HG02885 (cell line): Measurements from ENCODE around the gene TMEM218.
A peak's percentile ranks its signal among the peaks of the same experiment; 100 is the strongest.
"Not testable (repeated sequence)": the region's sequence is repeated elsewhere in the genome, so short reads cannot be mapped to it uniquely, and the experiment has no call there.

ENCODE experiments used
- ATAC-seq: cut with Tn5 transposase; IDR thresholded peaks from one replicate; pipeline ENCODE4 v1.9.1; 2021; ENCODE audit warnings: mild to moderate bottlenecking; ENCODE audit not compliant: unreplicated experiment, poor library complexity

TMEM218 gene

GRCh38 chr11:125091247-125091876 is 20.1 kb downstream of the TMEM218 start:
- peak; percentile 44 for ATAC-seq

GRCh38 chr11:125090816-125091215 is 20.6 kb downstream of the TMEM218 start:
- peak; percentile 11 for ATAC-seq

GRCh38 chr11:125090151-125090550 is 21.3 kb downstream of the TMEM218 start:
- ATAC-seq: not testable (repeated sequence)

GRCh38 chr11:125089481-125089880 is 21.9 kb downstream of the TMEM218 start:
- not testable (repeated sequence) for ATAC-seq

- ATAC-seq: no peak
Observed at GRCh38 chr11:125088576-125089455, 22.6 kb downstream of the TMEM218 start.

GRCh38 chr11:125088123-125088522 is 23.3 kb downstream of the TMEM218 start:
- ATAC-seq: no peak

DNA sequence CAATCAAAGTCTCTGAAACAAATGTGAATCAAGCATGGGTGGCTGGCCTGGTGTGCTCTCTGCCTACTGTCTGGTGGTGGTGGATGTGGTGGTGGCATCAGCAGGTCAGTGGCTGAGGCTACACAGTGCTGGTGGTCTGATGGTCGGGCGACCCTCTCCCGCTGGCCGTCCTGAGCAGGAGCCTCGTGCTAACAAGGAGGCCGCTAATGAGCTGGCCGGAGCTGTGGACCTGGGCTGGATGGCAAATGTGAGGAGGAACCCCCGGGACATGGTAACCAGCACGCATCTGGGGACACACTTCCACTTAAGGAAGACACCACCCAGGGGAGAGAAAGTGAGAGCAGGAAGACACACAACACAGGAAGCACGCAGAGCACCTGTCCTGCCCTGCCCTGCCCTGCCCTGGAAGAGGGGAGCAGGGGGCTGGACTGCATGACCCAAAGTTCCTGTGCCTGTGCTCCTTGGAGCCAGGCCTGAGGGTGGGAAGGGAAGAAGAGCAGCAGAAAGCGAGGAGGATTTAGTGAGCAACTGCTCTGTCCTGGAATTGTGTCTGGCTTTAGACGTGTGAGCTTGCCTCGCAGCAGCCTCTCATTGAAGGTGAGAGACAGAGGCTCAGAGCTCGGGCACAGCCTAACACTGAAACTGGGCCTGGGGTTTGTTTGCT is 24.7 kb downstream of the TMEM218 start:
- no peak for ATAC-seq

DNA sequence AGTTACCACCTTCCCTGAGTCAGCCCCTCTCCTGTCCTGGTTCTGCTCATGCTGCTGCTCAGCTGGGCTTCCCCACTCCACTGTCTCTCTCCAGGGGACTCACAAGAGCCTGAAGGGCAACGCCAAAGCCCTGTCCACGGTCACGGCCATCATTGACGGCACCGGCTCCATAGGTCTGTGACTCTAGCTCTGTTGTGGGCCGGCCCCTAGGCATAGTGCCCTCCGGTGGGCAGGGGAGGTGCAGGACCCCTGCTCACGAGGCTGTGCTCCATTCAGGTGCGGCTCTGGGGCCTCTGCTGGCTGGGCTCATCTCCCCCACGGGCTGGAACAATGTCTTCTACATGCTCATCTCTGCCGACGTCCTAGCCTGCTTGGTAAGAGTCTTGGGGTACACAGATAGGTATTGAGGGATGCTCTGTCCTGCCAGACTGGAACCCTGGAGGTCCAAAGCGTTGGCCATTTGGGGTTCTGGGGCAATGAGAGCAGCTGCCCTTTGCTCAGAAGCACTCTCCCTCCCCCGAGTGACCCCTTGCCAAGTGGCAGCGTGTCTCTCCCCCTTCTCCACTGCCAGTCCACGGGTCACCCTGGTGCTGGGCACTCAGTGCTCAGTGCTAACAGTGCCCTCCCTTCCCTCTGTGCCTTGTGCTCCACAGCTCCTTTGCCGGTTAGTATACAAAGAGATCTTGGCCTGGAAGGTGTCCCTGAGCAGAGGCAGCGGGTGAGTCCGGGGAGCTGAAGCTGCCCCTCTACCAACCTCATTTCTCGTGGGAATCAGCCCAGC is 25.9 kb downstream of the TMEM218 start:
- ATAC-seq: no peak

DNA sequence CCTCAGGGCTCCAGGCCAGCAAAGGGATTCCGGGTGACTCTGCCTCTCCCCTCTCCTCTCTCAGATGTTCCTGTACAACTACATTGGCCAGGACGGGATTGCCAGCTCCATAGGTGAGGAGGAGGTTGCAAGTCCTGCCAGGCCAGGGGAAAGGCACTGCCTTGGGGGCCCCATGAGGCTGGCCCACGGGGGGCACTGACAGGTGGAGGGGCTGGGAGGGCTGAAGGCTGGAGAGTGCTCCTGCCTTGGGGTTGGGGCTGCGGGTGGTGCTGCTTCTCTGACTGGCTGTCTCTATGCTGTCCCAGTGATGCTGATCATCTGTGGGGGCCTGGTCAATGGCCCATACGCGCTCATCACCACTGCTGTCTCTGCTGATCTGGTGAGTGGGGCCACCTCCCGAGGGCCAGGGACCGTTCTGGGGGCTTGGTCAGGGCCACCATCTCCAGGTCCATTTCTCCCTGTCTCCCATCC is 26.6 kb downstream of the TMEM218 start:
- no peak for ATAC-seq

DNA sequence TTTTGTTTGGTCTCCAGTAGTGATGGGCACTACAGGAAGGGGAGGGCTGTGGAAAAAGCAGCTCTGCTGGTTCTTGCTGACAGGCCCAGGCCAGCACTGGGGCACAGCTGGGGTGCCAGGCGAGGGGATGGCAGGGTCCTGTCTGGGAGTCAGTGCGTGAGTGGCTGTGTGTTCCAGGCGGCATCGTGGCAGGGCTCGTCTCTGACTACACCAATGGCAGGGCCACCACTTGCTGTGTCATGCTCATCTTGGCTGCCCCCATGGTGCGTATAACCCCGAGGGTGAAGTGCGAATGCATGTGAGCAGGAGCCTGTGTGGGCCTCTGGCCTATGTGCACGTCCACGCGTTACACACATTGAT is 27.4 kb downstream of the TMEM218 start:
- no peak for ATAC-seq

GRCh38 chr11:125083312-125084056 is 27.9 kb downstream of the TMEM218 start:
- ATAC-seq: no peak

DNA sequence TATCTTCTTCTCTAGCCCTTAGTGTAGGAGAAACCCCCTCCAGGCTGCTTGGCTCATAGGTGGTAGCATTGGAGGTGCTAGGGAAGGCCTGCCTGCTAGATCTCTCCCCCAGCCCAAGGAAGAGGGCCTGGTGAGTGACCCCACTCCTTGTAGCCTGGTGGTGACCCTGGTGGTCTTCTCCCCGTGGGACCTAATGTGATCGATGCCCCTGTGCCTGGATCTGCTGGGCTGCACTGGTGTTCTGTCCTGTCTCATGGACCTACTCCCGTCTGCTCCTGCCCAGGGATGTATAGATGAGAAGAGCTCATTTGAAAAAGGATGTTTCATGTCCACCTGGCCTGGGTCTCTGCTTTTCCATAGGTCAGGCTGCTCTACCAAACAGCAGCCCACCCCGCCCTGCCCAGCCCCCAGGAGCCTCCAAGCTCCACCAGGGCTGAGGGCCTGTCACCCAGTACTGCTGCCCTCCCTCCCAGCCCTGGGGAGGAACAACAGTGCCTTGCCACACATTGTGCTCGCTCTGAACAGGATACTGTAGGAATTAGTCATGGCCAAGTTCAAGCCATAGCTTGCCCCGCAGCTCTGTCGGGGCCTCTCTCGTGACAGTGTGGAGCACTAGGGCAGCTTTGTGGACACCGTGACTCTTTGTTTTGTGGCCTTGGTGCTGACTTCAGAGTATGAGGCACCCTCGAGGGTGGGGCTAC is 28.7 kb downstream of the TMEM218 start:
- no peak for ATAC-seq

GRCh38 chr11:125082040-125082439 is 29.4 kb downstream of the TMEM218 start:
- no peak for ATAC-seq

- ATAC-seq: no peak
Observed at GRCh38 chr11:125081098-125081798, 30.2 kb downstream of the TMEM218 start.

GRCh38 chr11:125080531-125080911 is 30.9 kb downstream of the TMEM218 start:
- no peak for ATAC-seq

DNA sequence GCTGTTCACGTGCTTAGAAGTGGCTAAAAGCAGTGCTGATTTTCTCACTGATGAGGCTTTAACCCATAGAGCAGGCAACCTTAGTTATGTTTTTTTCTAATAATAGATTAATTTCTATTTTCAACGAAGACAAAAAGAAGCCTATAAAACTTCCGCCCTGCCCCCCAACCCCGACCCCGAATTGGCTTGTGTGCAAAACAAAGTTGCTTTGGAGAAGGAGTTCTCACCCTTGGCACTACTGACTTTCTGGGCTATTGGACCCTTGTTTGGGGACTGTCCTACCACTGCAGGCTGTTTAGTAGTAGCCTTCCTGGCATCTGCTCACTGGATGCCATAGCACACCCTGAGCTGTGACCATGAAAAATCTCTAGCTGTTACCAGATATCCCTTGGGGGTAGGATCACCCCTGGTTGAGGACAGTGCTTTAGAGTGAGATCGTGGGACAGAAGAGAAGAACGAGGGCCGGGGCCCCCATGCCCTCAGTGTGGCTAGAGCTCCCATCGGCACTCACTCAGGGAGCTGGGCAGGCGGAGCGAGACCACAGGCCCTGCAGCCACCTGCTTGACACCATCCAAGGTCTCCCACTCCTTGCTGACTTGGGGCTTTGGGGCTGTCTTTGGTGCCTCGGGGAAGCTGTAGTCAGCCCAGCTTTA is 31.4 kb downstream of the TMEM218 start:
- ATAC-seq: no peak

DNA sequence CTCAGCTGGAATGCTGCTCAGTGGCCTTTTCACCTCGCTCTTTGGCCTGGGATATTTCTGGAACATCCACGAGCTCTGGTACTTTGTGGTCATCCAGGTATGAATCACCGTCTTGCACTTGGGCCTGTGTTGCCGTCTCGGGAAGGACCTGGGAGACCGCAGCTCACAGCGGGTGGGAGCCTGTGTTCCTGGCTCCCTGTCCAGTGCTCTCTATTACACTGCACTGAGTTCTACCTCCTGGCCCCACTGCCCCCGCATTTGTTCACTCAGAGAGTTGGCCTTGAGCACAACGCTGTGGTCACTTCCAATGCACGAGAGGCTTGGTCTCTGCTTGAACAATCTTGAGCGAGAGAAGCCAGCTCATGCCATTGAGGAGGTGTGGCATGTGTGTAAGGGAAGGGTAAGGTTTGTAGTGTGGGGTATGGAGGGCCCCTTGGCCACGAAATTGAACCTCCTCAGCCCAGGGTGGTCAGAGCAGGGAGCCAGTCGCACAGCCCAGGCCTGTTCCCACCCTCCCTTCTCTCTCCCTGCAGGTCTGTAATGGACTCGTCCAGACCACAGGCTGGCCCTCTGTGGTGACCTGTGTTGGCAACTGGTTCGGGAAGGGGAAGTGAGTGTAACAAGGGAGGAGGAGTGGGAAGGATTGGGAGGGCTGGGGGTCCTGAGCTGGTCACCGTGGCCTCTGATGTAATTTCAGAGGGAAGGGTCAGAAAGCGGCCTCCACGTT is 32.1 kb downstream of the TMEM218 start:
- no peak for ATAC-seq
